Measurements from ENCODE around the gene MAP3K2.

- TF ChIP-seq CTCF (IDR thresholded peaks at IDR 0.05; ENCODE audit: poor library complexity, severe bottlenecking), result no peak
- TF ChIP-seq EP300 (conservative IDR thresholded peaks at IDR 0.05; ENCODE audit: poor library complexity, severe bottlenecking), result no peak
- no peak for TF ChIP-seq EZH2 (IDR thresholded peaks at IDR 0.05; ENCODE audit: borderline replicate concordance, insufficient read depth, low read length, poor library complexity, severe bottlenecking)
- TF ChIP-seq MXI1 (conservative IDR thresholded peaks at IDR 0.05; ENCODE audit: poor library complexity, severe bottlenecking), result no peak
- no peak for TF ChIP-seq SMC3 (conservative IDR thresholded peaks at IDR 0.05; ENCODE audit: poor library complexity)
- TF ChIP-seq POLR2AphosphoS5 (IDR thresholded peaks at IDR 0.05), result no peak
- TF ChIP-seq RAD21 (conservative IDR thresholded peaks at IDR 0.05), result no peak
Measured at GRCh38 chr2:127347015-127347414, 40.8 kb downstream of the MAP3K2 start.
